SK-N-SH treated with all-trans-retinoic acid at 6 μM for 48 hours (cell line): Measurements from ENCODE around the gene GH1.
"Not testable (repeated sequence)": the region's sequence is repeated elsewhere in the genome, so short reads cannot be mapped to it uniquely, and the experiment has no call there.

Source experiments
- BACH2 ChIP-seq: fragments of 250-450 bp; sonication (Bioruptor Pico); IDR thresholded peaks from 2 replicates; pipeline ENCODE4 v1.9.0; 2021; ENCODE audit warnings: mild to moderate bottlenecking, borderline replicate concordance
- ISL1 ChIP-seq: fragments of 250-450 bp; sonication (Bioruptor Pico); IDR thresholded peaks from 2 replicates; pipeline ENCODE4 v2.1.2; 2022; ENCODE audit warnings: mild to moderate bottlenecking, moderate library complexity
- OSR1 ChIP-seq: fragments of 250-450 bp; sonication (Bioruptor Pico); IDR thresholded peaks from 2 replicates; pipeline ENCODE4 v1.8.0; 2022; ENCODE audit warnings: moderate library complexity, mild to moderate bottlenecking, inconsistent platforms
- RARB ChIP-seq: fragments of 250-450 bp; sonication (Bioruptor Pico); IDR thresholded peaks from 2 replicates; pipeline ENCODE4 v1.8.0; 2021; ENCODE audit warnings: mild to moderate bottlenecking, moderate library complexity
- SNAI2 ChIP-seq: fragments of 250-450 bp; sonication (Bioruptor Pico); IDR thresholded peaks from 2 replicates; pipeline ENCODE4 v1.5.0; 2020; ENCODE audit warnings: mild to moderate bottlenecking, moderate library complexity
- TOX ChIP-seq: fragments of 250-450 bp; sonication (Bioruptor Pico); IDR thresholded peaks from 2 replicates; pipeline ENCODE4 v1.8.0; 2021; ENCODE audit warnings: mild to moderate bottlenecking, moderate library complexity, borderline replicate concordance
- ZC3H10 ChIP-seq: fragments of 250-450 bp; sonication (Bioruptor Pico); IDR thresholded peaks from 2 replicates; pipeline ENCODE4 v1.5.1; 2021; ENCODE audit warnings: mild to moderate bottlenecking, moderate library complexity
- ZFP3 ChIP-seq: fragments of 250-450 bp; sonication (Bioruptor Pico); IDR thresholded peaks from 2 replicates; pipeline ENCODE4 v1.5.0; 2020; ENCODE audit warnings: mild to moderate bottlenecking, moderate library complexity
- TF ChIP-seq, protein P1 (sequence below): fragments of 250-450 bp; sonication (Bioruptor Pico); IDR thresholded peaks from 2 replicates; pipeline ENCODE4 v1.8.0; 2020; ENCODE audit warnings: mild to moderate bottlenecking, moderate library complexity, borderline replicate concordance
- TF ChIP-seq, protein P2 (sequence below): fragments of 250-450 bp; sonication (Bioruptor Pico); IDR thresholded peaks from 2 replicates; pipeline ENCODE4 v1.8.0; 2021; ENCODE audit warnings: low read depth, mild to moderate bottlenecking, moderate library complexity, borderline replicate concordance
- TF ChIP-seq, protein P3 (sequence below): fragments of 250-450 bp; sonication (Bioruptor Pico); IDR thresholded peaks from 2 replicates; pipeline ENCODE4 v1.5.1; 2021; ENCODE audit warnings: mild to moderate bottlenecking, moderate library complexity

DNA sequence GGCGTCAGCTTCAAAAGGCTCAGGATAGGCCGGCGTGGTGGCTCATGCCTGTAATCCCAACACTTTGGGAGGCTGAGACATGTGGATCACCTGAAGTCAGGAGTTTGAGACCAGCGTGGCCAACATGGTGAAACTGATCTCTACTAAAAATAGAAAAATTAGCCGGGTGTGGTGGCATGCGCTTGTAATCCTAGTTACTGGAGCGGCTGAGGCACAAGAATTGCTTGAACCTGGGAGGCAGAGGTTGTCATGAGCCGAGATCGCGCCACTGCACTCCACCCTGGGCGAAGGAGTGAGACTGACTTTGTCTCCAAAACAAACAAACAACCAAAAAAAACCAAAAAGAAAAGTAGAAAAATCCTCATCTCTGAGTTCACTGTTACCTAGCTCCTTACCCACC, 33.5 kb downstream of the GH1 start:
- not testable (repeated sequence) for TF ChIP-seq TOX; BACH2 (CRISPR knock-in tag); ISL1 (CRISPR knock-in tag); ZFP3 (CRISPR knock-in tag); RARB (CRISPR knock-in tag); OSR1; ZC3H10 (CRISPR knock-in tag); SNAI2 (CRISPR knock-in tag)
- TF ChIP-seq, protein P1, sequence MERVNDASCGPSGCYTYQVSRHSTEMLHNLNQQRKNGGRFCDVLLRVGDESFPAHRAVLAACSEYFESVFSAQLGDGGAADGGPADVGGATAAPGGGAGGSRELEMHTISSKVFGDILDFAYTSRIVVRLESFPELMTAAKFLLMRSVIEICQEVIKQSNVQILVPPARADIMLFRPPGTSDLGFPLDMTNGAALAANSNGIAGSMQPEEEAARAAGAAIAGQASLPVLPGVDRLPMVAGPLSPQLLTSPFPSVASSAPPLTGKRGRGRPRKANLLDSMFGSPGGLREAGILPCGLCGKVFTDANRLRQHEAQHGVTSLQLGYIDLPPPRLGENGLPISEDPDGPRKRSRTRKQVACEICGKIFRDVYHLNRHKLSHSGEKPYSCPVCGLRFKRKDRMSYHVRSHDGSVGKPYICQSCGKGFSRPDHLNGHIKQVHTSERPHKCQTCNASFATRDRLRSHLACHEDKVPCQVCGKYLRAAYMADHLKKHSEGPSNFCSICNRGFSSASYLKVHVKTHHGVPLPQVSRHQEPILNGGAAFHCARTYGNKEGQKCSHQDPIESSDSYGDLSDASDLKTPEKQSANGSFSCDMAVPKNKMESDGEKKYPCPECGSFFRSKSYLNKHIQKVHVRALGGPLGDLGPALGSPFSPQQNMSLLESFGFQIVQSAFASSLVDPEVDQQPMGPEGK (CRISPR knock-in tag): not testable (repeated sequence)
- TF ChIP-seq, protein P2, sequence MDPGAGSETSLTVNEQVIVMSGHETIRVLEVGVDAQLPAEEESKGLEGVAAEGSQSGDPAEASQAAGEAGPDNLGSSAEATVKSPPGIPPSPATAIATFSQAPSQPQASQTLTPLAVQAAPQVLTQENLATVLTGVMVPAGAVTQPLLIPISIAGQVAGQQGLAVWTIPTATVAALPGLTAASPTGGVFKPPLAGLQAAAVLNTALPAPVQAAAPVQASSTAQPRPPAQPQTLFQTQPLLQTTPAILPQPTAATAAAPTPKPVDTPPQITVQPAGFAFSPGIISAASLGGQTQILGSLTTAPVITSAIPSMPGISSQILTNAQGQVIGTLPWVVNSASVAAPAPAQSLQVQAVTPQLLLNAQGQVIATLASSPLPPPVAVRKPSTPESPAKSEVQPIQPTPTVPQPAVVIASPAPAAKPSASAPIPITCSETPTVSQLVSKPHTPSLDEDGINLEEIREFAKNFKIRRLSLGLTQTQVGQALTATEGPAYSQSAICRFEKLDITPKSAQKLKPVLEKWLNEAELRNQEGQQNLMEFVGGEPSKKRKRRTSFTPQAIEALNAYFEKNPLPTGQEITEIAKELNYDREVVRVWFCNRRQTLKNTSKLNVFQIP (CRISPR knock-in tag): not testable (repeated sequence)
- TF ChIP-seq, protein P3, sequence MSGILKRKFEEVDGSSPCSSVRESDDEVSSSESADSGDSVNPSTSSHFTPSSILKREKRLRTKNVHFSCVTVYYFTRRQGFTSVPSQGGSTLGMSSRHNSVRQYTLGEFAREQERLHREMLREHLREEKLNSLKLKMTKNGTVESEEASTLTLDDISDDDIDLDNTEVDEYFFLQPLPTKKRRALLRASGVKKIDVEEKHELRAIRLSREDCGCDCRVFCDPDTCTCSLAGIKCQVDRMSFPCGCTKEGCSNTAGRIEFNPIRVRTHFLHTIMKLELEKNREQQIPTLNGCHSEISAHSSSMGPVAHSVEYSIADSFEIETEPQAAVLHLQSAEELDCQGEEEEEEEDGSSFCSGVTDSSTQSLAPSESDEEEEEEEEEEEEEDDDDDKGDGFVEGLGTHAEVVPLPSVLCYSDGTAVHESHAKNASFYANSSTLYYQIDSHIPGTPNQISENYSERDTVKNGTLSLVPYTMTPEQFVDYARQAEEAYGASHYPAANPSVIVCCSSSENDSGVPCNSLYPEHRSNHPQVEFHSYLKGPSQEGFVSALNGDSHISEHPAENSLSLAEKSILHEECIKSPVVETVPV: not testable (repeated sequence)
